K562 (cell line): ENCODE measurements around the gene CISD3. TPM values are rescaled to one million over a fixed set of nuclear protein-coding genes. Genes with fewer than 3 reads are reported as not detected.
A peak's percentile ranks its signal among the peaks of the same experiment; 100 is the strongest.

ENCODE experiments used
- BRCA1 ChIP-seq, 2 experiments: fragments of 450-650 bp in 1 of 2; sonication (generic) in 1 of 2; formaldehyde crosslinking in 1 of 2; IDR thresholded peaks; 2 replicates each; pipeline versions ENCODE4 v1.5.0 to v1.6.1; 2017 to 2020; ENCODE audit warnings: mild to moderate bottlenecking in 1 of 2, missing genetic modification reagents in 1 of 2
- COPS2 ChIP-seq: fragments of 450-650 bp; conservative IDR thresholded peaks from 2 replicates; pipeline ENCODE4 v1.6.1; 2016; ENCODE audit warnings: mild to moderate bottlenecking, moderate library complexity
- CXXC5 ChIP-seq: fragments of 250-450 bp; sonication (Bioruptor Pico); IDR thresholded peaks from 2 replicates; pipeline ENCODE4 v1.8.0; 2022; ENCODE audit warnings: inconsistent platforms, mild to moderate bottlenecking, moderate library complexity
- FOXJ2 ChIP-seq: fragments of 200-800 bp; sonication (Bioruptor generic); IDR thresholded peaks from 2 replicates; pipeline ENCODE4 v1.6.1; 2016; ENCODE audit warnings: missing genetic modification characterization, missing compliant biosample characterization
- HCFC1 ChIP-seq: IDR thresholded peaks from 2 replicates; pipeline ENCODE4 v1.6.1; 2012; ENCODE audit warnings: low read depth, low read length, improper control_type of control experiment
- HNRNPLL ChIP-seq: fragments of 200-400 bp; formaldehyde crosslinking; IDR thresholded peaks from 2 replicates; pipeline ENCODE4 v1.6.1; 2017; ENCODE audit warnings: low read length, low read depth, mild to moderate bottlenecking; ENCODE audit not compliant: poor library complexity, severe bottlenecking
- ILK ChIP-seq: fragments of 450-650 bp; IDR thresholded peaks from 2 replicates; pipeline ENCODE4 v1.6.1; 2016; ENCODE audit warnings: missing genetic modification characterization, low read depth, mild to moderate bottlenecking, missing compliant biosample characterization, moderate library complexity, borderline replicate concordance
- MCM3 ChIP-seq: fragments of 450-650 bp; IDR thresholded peaks from 2 replicates; pipeline ENCODE4 v1.6.1; 2016
- MTA1 ChIP-seq: fragments of 450-650 bp; IDR thresholded peaks from 2 replicates; pipeline ENCODE4 v1.6.1; 2017; ENCODE audit warnings: borderline replicate concordance
- NFE2 ChIP-seq: IDR thresholded peaks from 2 replicates; pipeline ENCODE4 v1.6.1; 2014; ENCODE audit warnings: antibody characterized with exemption, low read depth
- POLR2G ChIP-seq: fragments of 200-400 bp; formaldehyde crosslinking; IDR thresholded peaks from 2 replicates; pipeline ENCODE4 v1.6.1; 2017; ENCODE audit warnings: low read depth, mild to moderate bottlenecking, antibody characterized with exemption, low read length, moderate library complexity
- SAP30 ChIP-seq: fragments of 200-600 bp; sonication (generic); IDR thresholded peaks from 2 replicates; pipeline ENCODE4 v1.6.1; 2012; ENCODE audit warnings: borderline replicate concordance, low read depth, mild to moderate bottlenecking, moderate library complexity, low read length, control low read depth, inconsistent platforms; ENCODE audit not compliant: insufficient read depth, poor library complexity, severe bottlenecking
- TOE1 ChIP-seq, 2 experiments: fragments of 450-650 bp in 1 of 2; sonication (generic) in 1 of 2; formaldehyde crosslinking in 1 of 2; IDR thresholded peaks; 2 replicates each; pipeline versions ENCODE4 v1.7.1 to v1.8.0; 2016 to 2022; ENCODE audit warnings: borderline replicate concordance in 2 of 2, mild to moderate bottlenecking in 2 of 2, antibody characterized with exemption in 1 of 2, inconsistent platforms in 1 of 2, low read depth in 1 of 2, missing genetic modification reagents in 1 of 2, moderate library complexity in 1 of 2
- ZKSCAN1 ChIP-seq: fragments of 150-350 bp; IDR thresholded peaks from 2 replicates; pipeline ENCODE4 v1.6.1; 2016; ENCODE audit warnings: low read depth, low read length
- ZNF232 ChIP-seq: sonication (generic); formaldehyde crosslinking; IDR thresholded peaks from 2 replicates; pipeline ENCODE4 v1.8.0; 2022; ENCODE audit warnings: mild to moderate bottlenecking, missing genetic modification reagents
- ZNF318 ChIP-seq, 2 experiments: fragments of 450-650 bp; IDR thresholded peaks; 2 replicates each; pipeline ENCODE4 v1.6.1; 2016; ENCODE audit warnings: mild to moderate bottlenecking in 2 of 2, borderline replicate concordance in 1 of 2, low read depth in 1 of 2, moderate library complexity in 1 of 2
- ZNF586 ChIP-seq: fragments of 450-650 bp; formaldehyde crosslinking; conservative IDR thresholded peaks from 2 replicates; pipeline ENCODE4 v1.4.0; 2020; ENCODE audit warnings: mild to moderate bottlenecking, moderate library complexity
- polyA plus RNA-seq, 8 experiments: library from polyadenylated mRNA; depleted of rRNA in 4 of 8; stranded (reverse) in 5 of 8; unstranded in 3 of 8; fragments of >200 nt; fragmentation: Nextera tagmentation in 2 of 8; fragmentation: Illumina TruSeq in 1 of 8; extraction: Ambion mirVana in 2 of 8; extraction: Trizol in 1 of 8; gene quantifications; 2 replicates each; pipeline versions ENCODE4 v1.2.1 to v1.2.3, GENCODE V29; 2011 to 2014; ENCODE audit warnings: inconsistent platforms in 1 of 8, missing spikeins in 1 of 8
- total RNA-seq, 7 experiments: library from RNA; depleted of rRNA in 6 of 7; stranded (reverse); fragments of >200 nt in 6 of 7; fragmentation: Illumina TruSeq in 2 of 7; extraction: Trizol in 2 of 7; gene quantifications; 2 replicates each; pipeline versions ENCODE4 v1.2.1 to v1.2.3, GENCODE V29; 2011 to 2021; ENCODE audit warnings: low replicate concordance in 1 of 7
- TF ChIP-seq, protein P1 (sequence below): fragments of 250-450 bp; sonication (Bioruptor Pico); IDR thresholded peaks from 2 replicates; pipeline ENCODE4 v1.4.0; 2020; ENCODE audit warnings: mild to moderate bottlenecking

CISD3 gene
- total and polyA plus RNA-seq, 9 of the 15 experiments (the other 6 are each of a cell fraction or from before 2014, with no cell fraction given) = 5.0 to 60.7 (median 15.7) TPM

DNA sequence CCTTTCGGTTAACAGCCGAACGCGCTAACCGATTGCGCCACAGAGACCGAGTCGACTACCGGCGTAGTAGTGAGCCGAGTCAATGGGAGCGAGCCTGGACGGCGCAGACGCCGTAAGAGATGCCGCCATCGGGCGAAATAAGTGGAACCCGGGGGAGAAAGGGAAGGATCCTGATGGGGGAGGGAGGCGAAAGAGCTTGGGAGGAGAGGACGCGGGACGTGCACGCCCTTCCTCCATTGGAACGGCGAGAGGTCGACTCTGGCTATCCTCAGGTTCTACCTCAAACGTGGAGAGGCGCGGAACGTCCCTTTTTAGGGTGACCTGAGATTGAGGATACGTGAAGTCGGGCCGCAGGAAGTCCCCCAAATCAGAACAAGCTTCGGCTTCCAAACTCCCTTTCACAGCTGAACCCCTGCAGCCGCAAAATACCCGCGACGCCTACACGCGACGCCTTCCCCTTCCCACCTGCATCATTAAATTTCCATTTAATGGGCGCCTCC is 21.7 kb downstream of the CISD3 start (continued):
- no peak for TF ChIP-seq HCFC1
- no peak for TF ChIP-seq ZNF232
- peak; percentile 71 for TF ChIP-seq POLR2G
- TF ChIP-seq COPS2 = no peak
- TF ChIP-seq ILK = no peak
- TF ChIP-seq MTA1 = 0 out of 2 replicates have a peak, but pooled peaks have one; percentile 17
- TF ChIP-seq ZKSCAN1 = 0 out of 2 replicates have a peak, but pooled peaks have one; percentile 28
- no peak for TF ChIP-seq ZNF586 (CRISPR knock-in tag)
- TF ChIP-seq TOE1 (IDR thresholded peaks at IDR 0.05; ENCODE audit: borderline replicate concordance) = no peak; the same call in 1 of the 2 replicates
- no peak for TF ChIP-seq TOE1 (CRISPR knock-in tag; IDR thresholded peaks at IDR 0.05; ENCODE audit: borderline replicate concordance, low read depth)
- peak; percentile 77 for TF ChIP-seq SAP30
- peak; percentile 79 for TF ChIP-seq HNRNPLL
- no peak for TF ChIP-seq FOXJ2 (tag)
- no peak for TF ChIP-seq BRCA1 (IDR thresholded peaks at IDR 0.05)
- no peak for TF ChIP-seq BRCA1 (CRISPR knock-in tag; IDR thresholded peaks at IDR 0.05)
- no peak for TF ChIP-seq ZNF318 (IDR thresholded peaks at IDR 0.05; ENCODE audit: borderline replicate concordance in 1 of 2, low read depth in 1 of 2)
- no peak for TF ChIP-seq NFE2
- TF ChIP-seq CXXC5 (CRISPR knock-in tag) = peak; percentile 88
- TF ChIP-seq, protein P1, sequence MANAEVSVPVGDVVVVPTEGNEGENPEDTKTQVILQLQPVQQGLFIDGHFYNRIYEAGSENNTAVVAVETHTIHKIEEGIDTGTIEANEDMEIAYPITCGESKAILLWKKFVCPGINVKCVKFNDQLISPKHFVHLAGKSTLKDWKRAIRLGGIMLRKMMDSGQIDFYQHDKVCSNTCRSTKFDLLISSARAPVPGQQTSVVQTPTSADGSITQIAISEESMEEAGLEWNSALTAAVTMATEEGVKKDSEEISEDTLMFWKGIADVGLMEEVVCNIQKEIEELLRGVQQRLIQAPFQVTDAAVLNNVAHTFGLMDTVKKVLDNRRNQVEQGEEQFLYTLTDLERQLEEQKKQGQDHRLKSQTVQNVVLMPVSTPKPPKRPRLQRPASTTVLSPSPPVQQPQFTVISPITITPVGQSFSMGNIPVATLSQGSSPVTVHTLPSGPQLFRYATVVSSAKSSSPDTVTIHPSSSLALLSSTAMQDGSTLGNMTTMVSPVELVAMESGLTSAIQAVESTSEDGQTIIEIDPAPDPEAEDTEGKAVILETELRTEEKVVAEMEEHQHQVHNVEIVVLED (CRISPR knock-in tag) = no peak
- no peak for TF ChIP-seq MCM3
